NOMO-1 (cell line): Measurements from ENCODE around the gene NCOA1.
A peak's percentile ranks its signal among the peaks of the same experiment; 100 is the strongest.

Experiments used
- DNase-seq, 2 experiments: peaks; one replicate each; lab custom pipeline; 2025; ENCODE audit not compliant: unreplicated experiment in 2 of 2; lab: John Stamatoyannopoulos, UW

Gene NCOA1

GRCh38 chr2:24621779-24622538 is 130.9 kb downstream of the NCOA1 start:
- no peak for DNase-seq

GRCh38 chr2:24623535-24623934 is 132.5 kb downstream of the NCOA1 start:
- no peak for DNase-seq

- DNase-seq = no peak
Observed at GRCh38 chr2:24625728-24626127, 134.7 kb downstream of the NCOA1 start.

GRCh38 chr2:24626131-24626530 is 135.1 kb downstream of the NCOA1 start:
- no peak for DNase-seq

- DNase-seq = no peak
Observed at GRCh38 chr2:24628746-24629145, 137.7 kb downstream of the NCOA1 start.

- peak; percentile 5 to 74 for DNase-seq
Observed at GRCh38 chr2:24632172-24632571, 141.1 kb downstream of the NCOA1 start.

- no peak for DNase-seq
Observed at GRCh38 chr2:24635181-24635580, 144.1 kb downstream of the NCOA1 start.

GRCh38 chr2:24638568-24638967 is 147.5 kb downstream of the NCOA1 start:
- no peak for DNase-seq

GRCh38 chr2:24642351-24642750 is 151.3 kb downstream of the NCOA1 start:
- DNase-seq = no peak

- no peak for DNase-seq
Observed at GRCh38 chr2:24643051-24643450, 152.0 kb downstream of the NCOA1 start.

GRCh38 chr2:24644032-24644431 is 153.0 kb downstream of the NCOA1 start:
- DNase-seq = no peak

- no peak for DNase-seq
Observed at GRCh38 chr2:24650997-24651642, 160.1 kb downstream of the NCOA1 start.

- no peak for DNase-seq
Observed at GRCh38 chr2:24651643-24652003, 160.6 kb downstream of the NCOA1 start.

GRCh38 chr2:24652265-24653182 is 161.5 kb downstream of the NCOA1 start:
- peak in 1 of 2 experiments; percentile 76 for DNase-seq

GRCh38 chr2:24657818-24658217 is 166.8 kb downstream of the NCOA1 start:
- no peak for DNase-seq

GRCh38 chr2:24658531-24659202 is 167.6 kb downstream of the NCOA1 start:
- DNase-seq = no peak

GRCh38 chr2:24659862-24660261 is 168.8 kb downstream of the NCOA1 start:
- no peak for DNase-seq

- DNase-seq = no peak
Observed at GRCh38 chr2:24667542-24667941, 176.5 kb downstream of the NCOA1 start.

GRCh38 chr2:24671230-24671629 is 180.2 kb downstream of the NCOA1 start:
- DNase-seq = no peak

- no peak for DNase-seq
Observed at GRCh38 chr2:24672589-24672988, 181.5 kb downstream of the NCOA1 start.

GRCh38 chr2:24675338-24675737 is 184.3 kb downstream of the NCOA1 start:
- no peak for DNase-seq
